H1 (cell line): ENCODE measurements around the gene ANKRD50.

Experiments used
- CHD2 ChIP-seq: IDR thresholded peaks from 2 replicates; pipeline ENCODE4 v1.6.1; 2012; ENCODE audit warnings: low read length, improper control_type of control experiment
- RAD21 ChIP-seq, 2 experiments: IDR thresholded peaks in 1 of 2; conservative IDR thresholded peaks in 1 of 2; 2 replicates each; pipeline ENCODE4 v1.6.1; 2011; ENCODE audit warnings: low read depth in 2 of 2, low read length in 2 of 2, improper control_type of control experiment in 1 of 2, inconsistent platforms in 1 of 2, mild to moderate bottlenecking in 1 of 2, moderate library complexity in 1 of 2

DNA sequence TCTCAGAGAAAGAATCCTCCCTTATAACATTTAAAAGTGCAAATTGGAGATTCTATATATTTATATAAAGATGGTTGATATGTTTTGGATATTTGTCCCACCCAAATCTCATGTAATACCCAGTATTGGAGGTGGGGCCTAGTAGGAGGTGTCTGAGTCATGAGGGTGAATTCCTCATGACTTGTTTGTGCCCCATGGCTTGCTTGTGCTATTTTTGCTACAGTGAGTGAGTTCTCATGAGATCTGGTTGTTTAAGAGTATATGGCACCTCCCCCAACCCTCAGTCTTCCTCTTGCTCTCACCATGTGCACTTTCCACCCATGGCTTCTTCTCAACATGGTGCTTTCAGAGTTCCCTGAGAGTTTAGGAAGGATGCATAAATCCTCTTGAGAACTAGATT, 9.5 kb upstream of the ANKRD50 start:
- TF ChIP-seq CHD2 (no peak), RAD21 (IDR thresholded peaks at IDR 0.05 in 1 of 2, conservative IDR thresholded peaks at IDR 0.05 in 1 of 2; ENCODE audit: low read depth in 2 of 2, low read length in 2 of 2) (no peak)
